Ovary (tissue), 3 donors: ENCODE measurements around the gene RGS3.

Experiments used
- EP300 ChIP-seq: sonication (generic); formaldehyde crosslinking; IDR thresholded peaks from one replicate; pipeline ENCODE4 v1.6.1; 2017; ENCODE audit warnings: antibody characterized with exemption
- POLR2A ChIP-seq: fragments of 450-650 bp; IDR thresholded peaks from one replicate; pipeline ENCODE4 v1.6.1; 2017; ENCODE audit warnings: antibody characterized with exemption, mild to moderate bottlenecking, moderate library complexity
- TF ChIP-seq, protein P1 (sequence below), 3 donors: fragments of 450-650 bp in 2 of 3; fragments of 200-600 bp in 1 of 3; IDR thresholded peaks; one replicate each; pipeline versions ENCODE4 v1.5.1 to v1.8.0; 2016 to 2022; ENCODE audit warnings: antibody characterized with exemption in 3 of 3, mild to moderate bottlenecking in 1 of 3
- donor health status: DM: no; HTN: no; CAD: no.

DNA sequence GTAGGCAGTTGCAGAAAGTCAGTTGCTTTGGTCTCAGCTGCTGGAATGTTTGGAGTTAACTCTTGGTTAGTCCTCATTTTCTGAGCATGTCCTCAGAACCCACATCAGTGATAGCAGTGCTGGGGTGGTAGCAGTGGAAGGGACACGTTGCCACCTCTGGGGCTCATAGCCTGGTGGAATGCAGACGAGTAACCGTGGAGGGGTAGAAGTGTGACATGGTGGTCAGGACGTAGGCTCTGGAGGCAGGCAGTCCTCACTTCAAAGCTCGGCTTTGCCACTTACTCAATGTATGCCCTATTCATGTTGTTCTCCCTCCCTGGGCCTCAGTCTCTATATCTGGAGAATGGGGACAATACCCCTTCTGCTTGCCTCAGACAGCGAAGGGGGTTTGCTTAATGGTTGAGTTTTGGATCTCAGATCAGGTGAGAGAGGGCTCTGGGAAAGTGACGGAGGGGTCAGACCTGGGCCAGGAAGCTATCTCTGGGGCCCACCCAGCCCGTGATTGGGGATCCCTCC, 62.8 kb downstream of the RGS3 start:
- TF ChIP-seq, protein P1, sequence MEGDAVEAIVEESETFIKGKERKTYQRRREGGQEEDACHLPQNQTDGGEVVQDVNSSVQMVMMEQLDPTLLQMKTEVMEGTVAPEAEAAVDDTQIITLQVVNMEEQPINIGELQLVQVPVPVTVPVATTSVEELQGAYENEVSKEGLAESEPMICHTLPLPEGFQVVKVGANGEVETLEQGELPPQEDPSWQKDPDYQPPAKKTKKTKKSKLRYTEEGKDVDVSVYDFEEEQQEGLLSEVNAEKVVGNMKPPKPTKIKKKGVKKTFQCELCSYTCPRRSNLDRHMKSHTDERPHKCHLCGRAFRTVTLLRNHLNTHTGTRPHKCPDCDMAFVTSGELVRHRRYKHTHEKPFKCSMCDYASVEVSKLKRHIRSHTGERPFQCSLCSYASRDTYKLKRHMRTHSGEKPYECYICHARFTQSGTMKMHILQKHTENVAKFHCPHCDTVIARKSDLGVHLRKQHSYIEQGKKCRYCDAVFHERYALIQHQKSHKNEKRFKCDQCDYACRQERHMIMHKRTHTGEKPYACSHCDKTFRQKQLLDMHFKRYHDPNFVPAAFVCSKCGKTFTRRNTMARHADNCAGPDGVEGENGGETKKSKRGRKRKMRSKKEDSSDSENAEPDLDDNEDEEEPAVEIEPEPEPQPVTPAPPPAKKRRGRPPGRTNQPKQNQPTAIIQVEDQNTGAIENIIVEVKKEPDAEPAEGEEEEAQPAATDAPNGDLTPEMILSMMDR (IDR thresholded peaks at IDR 0.05), result no peak
- TF ChIP-seq POLR2A (no peak), EP300 (no peak)
